SK-N-SH treated with all-trans-retinoic acid at 6 μM for 48 hours (cell line): ENCODE measurements around the gene TRIM65.

Experiments
- ATAC-seq: fragments of 200-7000 bp; cut with Tn5 transposase; 3 replicates; pipeline ENCODE4 v1.9.1; 2020; ENCODE audit warnings: mild to moderate bottlenecking, moderate library complexity
- ARNTL ChIP-seq: fragments of 450-650 bp; formaldehyde crosslinking; IDR thresholded peaks from 2 replicates; pipeline ENCODE4 v1.5.0; 2020; ENCODE audit warnings: low read depth, mild to moderate bottlenecking, moderate library complexity, borderline replicate concordance
- BACH2 ChIP-seq: fragments of 250-450 bp; sonication (Bioruptor Pico); IDR thresholded peaks from 2 replicates; pipeline ENCODE4 v1.9.0; 2021; ENCODE audit warnings: mild to moderate bottlenecking, borderline replicate concordance
- CREB5 ChIP-seq: fragments of 250-450 bp; sonication (Bioruptor Pico); IDR thresholded peaks from 2 replicates; pipeline ENCODE4 v1.5.1; 2020; ENCODE audit warnings: low read depth, mild to moderate bottlenecking, moderate library complexity
- CSDC2 ChIP-seq: fragments of 250-450 bp; sonication (Bioruptor Pico); IDR thresholded peaks from 2 replicates; pipeline ENCODE4 v1.5.0; 2020; ENCODE audit warnings: mild to moderate bottlenecking, moderate library complexity
- CSRNP3 ChIP-seq: fragments of 250-450 bp; sonication (Bioruptor Pico); IDR thresholded peaks from 2 replicates; pipeline ENCODE4 v1.5.1; 2021; ENCODE audit warnings: mild to moderate bottlenecking, moderate library complexity
- ESRRG ChIP-seq: fragments of 250-450 bp; sonication (Bioruptor Pico); IDR thresholded peaks from 2 replicates; pipeline ENCODE4 v1.6.1; 2021; ENCODE audit warnings: mild to moderate bottlenecking
- GLIS3 ChIP-seq: fragments of 250-450 bp; sonication (Bioruptor Pico); IDR thresholded peaks from 2 replicates; pipeline ENCODE4 v1.5.0; 2020; ENCODE audit warnings: mild to moderate bottlenecking, moderate library complexity
- ISL1 ChIP-seq: fragments of 250-450 bp; sonication (Bioruptor Pico); IDR thresholded peaks from 2 replicates; pipeline ENCODE4 v2.1.2; 2022; ENCODE audit warnings: mild to moderate bottlenecking, moderate library complexity
- OSR1 ChIP-seq: fragments of 250-450 bp; sonication (Bioruptor Pico); IDR thresholded peaks from 2 replicates; pipeline ENCODE4 v1.8.0; 2022; ENCODE audit warnings: moderate library complexity, mild to moderate bottlenecking, inconsistent platforms
- POU6F1 ChIP-seq: fragments of 250-450 bp; sonication (Bioruptor Pico); IDR thresholded peaks from 2 replicates; pipeline ENCODE4 v1.8.0; 2021; ENCODE audit warnings: low read depth, mild to moderate bottlenecking, moderate library complexity, borderline replicate concordance
- PPARA ChIP-seq: fragments of 250-450 bp; sonication (Bioruptor Pico); IDR thresholded peaks from 2 replicates; pipeline ENCODE4 v1.5.0; 2020; ENCODE audit warnings: mild to moderate bottlenecking, borderline replicate concordance
- RARB ChIP-seq: fragments of 250-450 bp; sonication (Bioruptor Pico); IDR thresholded peaks from 2 replicates; pipeline ENCODE4 v1.8.0; 2021; ENCODE audit warnings: mild to moderate bottlenecking, moderate library complexity
- SNAI2 ChIP-seq: fragments of 250-450 bp; sonication (Bioruptor Pico); IDR thresholded peaks from 2 replicates; pipeline ENCODE4 v1.5.0; 2020; ENCODE audit warnings: mild to moderate bottlenecking, moderate library complexity
- TCF4 ChIP-seq: fragments of 250-450 bp; sonication (Bioruptor Pico); IDR thresholded peaks from 2 replicates; pipeline ENCODE4 v1.8.0; 2021; ENCODE audit warnings: mild to moderate bottlenecking, moderate library complexity, borderline replicate concordance
- TOX ChIP-seq: fragments of 250-450 bp; sonication (Bioruptor Pico); IDR thresholded peaks from 2 replicates; pipeline ENCODE4 v1.8.0; 2021; ENCODE audit warnings: mild to moderate bottlenecking, moderate library complexity, borderline replicate concordance
- TSHZ2 ChIP-seq: fragments of 250-450 bp; sonication (Bioruptor Pico); IDR thresholded peaks from 2 replicates; pipeline ENCODE4 v1.5.0; 2020; ENCODE audit warnings: mild to moderate bottlenecking, moderate library complexity
- ZC3H10 ChIP-seq: fragments of 250-450 bp; sonication (Bioruptor Pico); IDR thresholded peaks from 2 replicates; pipeline ENCODE4 v1.5.1; 2021; ENCODE audit warnings: mild to moderate bottlenecking, moderate library complexity
- ZFP3 ChIP-seq: fragments of 250-450 bp; sonication (Bioruptor Pico); IDR thresholded peaks from 2 replicates; pipeline ENCODE4 v1.5.0; 2020; ENCODE audit warnings: mild to moderate bottlenecking, moderate library complexity
- ZFP30 ChIP-seq: fragments of 450-650 bp; formaldehyde crosslinking; IDR thresholded peaks from 2 replicates; pipeline ENCODE4 v1.5.0; 2022; ENCODE audit warnings: mild to moderate bottlenecking, moderate library complexity
- ZNF565 ChIP-seq: fragments of 450-650 bp; formaldehyde crosslinking; conservative IDR thresholded peaks from 2 replicates; pipeline ENCODE4 v1.5.0; 2020; ENCODE audit warnings: low read depth, mild to moderate bottlenecking, moderate library complexity
- ZNF70 ChIP-seq: fragments of 450-650 bp; formaldehyde crosslinking; IDR thresholded peaks from 2 replicates; pipeline ENCODE4 v1.5.0; 2020; ENCODE audit warnings: mild to moderate bottlenecking, moderate library complexity
- ZNF8 ChIP-seq: fragments of 450-650 bp; formaldehyde crosslinking; IDR thresholded peaks from 2 replicates; pipeline ENCODE4 v1.5.0; 2020; ENCODE audit warnings: mild to moderate bottlenecking, moderate library complexity

TRIM65 gene

GRCh38 chr17:75909051-75909811, 12.5 kb upstream of the TRIM65 start:
- ATAC-seq: no peak
- TF ChIP-seq CSDC2 (CRISPR knock-in tag) (no peak), ZNF565 (CRISPR knock-in tag) (no peak), BACH2 (CRISPR knock-in tag) (no peak), RARB (CRISPR knock-in tag) (no peak), ZFP30 (CRISPR knock-in tag) (no peak), SNAI2 (CRISPR knock-in tag) (no peak), ARNTL (CRISPR knock-in tag) (no peak), OSR1 (no peak), GLIS3 (CRISPR knock-in tag) (no peak), ESRRG (CRISPR knock-in tag) (no peak), TCF4 (CRISPR knock-in tag) (no peak), ISL1 (CRISPR knock-in tag) (no peak), CREB5 (CRISPR knock-in tag) (no peak), ZFP3 (CRISPR knock-in tag) (no peak), TSHZ2 (no peak), ZNF8 (no peak), TOX (no peak)

GRCh38 chr17:75908201-75908600, 11.4 kb upstream of the TRIM65 start:
- TF ChIP-seq ZFP30 (CRISPR knock-in tag) (no peak), ISL1 (CRISPR knock-in tag) (no peak), ZNF8 (no peak), ARNTL (CRISPR knock-in tag) (no peak), ESRRG (CRISPR knock-in tag) (no peak), ZC3H10 (CRISPR knock-in tag) (no peak), OSR1 (no peak), ZNF70 (CRISPR knock-in tag) (no peak), ZFP3 (CRISPR knock-in tag) (no peak), TSHZ2 (no peak), CSRNP3 (no peak), CSDC2 (CRISPR knock-in tag) (no peak), CREB5 (CRISPR knock-in tag) (no peak), POU6F1 (no peak), PPARA (CRISPR knock-in tag) (no peak), GLIS3 (CRISPR knock-in tag) (no peak), ZNF565 (CRISPR knock-in tag) (no peak), TCF4 (CRISPR knock-in tag) (no peak)
- no peak for ATAC-seq
